GM12892 (cell line): ENCODE results near the gene TBL1X.

Experiments used
- POLR2A ChIP-seq: IDR thresholded peaks from 2 replicates; pipeline ENCODE4 v1.6.1; 2011; ENCODE audit warnings: low read depth, low read length, control low read depth
- POLR2AphosphoS5 ChIP-seq: IDR thresholded peaks from 2 replicates; pipeline ENCODE4 v1.6.1; 2011; ENCODE audit warnings: low read depth, low read length, control low read depth
- TAF1 ChIP-seq: IDR thresholded peaks from 2 replicates; pipeline ENCODE4 v1.6.1; 2011; ENCODE audit warnings: low read depth, mild to moderate bottlenecking, control low read depth, low read length, borderline replicate concordance

DNA sequence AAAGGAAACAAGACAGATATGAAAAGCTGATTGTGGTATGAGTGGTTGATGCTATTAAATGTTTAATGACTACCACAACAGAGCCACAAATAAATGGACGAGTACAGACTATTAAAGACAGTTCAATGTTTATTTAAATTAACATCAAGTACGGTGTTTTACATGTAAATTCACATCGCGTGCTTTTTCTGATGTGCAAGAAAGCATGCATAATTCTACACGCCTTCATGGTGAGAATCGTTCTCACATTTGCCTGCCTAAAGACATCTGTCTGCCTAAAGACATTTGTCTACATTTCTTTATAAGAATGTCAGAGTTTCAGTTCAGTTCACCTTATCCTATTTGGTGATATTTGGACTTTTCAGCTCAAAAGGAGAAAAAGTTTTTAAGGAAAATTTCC lies 308.1 kb downstream of the TBL1X start:
- no peak for TF ChIP-seq POLR2A
- no peak for TF ChIP-seq TAF1
- no peak for TF ChIP-seq POLR2AphosphoS5
